ENCODE results near the gene SLC22A6.

SLC22A6 gene

GRCh38 chr11:63010934-63011439 lies 26.2 kb upstream of the SLC22A6 start:
- TF ChIP-seq EZH2phosphoT487 (IDR thresholded peaks at IDR 0.05; ENCODE audit: low read depth) (no peak), CTCF (IDR thresholded peaks at IDR 0.05; ENCODE audit: low read depth, low read length) (no peak)
- Histone ChIP-seq H3K36me3 (replicated peaks; ENCODE audit: low read depth, low read length) (no peaks in the 10 kb centered on the region), H3K27me3 (ENCODE audit: low read depth, low read length) (peaks cover 17% of the 10 kb centered on the region), H4K20me1 (ENCODE audit: insufficient read depth, low read length) (no peaks in the 10 kb centered on the region), H3K27ac (ENCODE audit: low read length) (no peak overlapping the region), H3K9ac (ENCODE audit: low read length) (no peak overlapping the region), H3K4me3 (ENCODE audit: low read length) (no peak overlapping the region), H3K4me2 (ENCODE audit: low read length) (no peak overlapping the region), H3K79me2 (ENCODE audit: low read length) (no peaks in the 10 kb centered on the region), H3K4me1 (ENCODE audit: low read length) (no peaks in the 10 kb centered on the region), H2AFZ (ENCODE audit: low read depth, low read length) (no peak overlapping the region), H3K9me3 (ENCODE audit: insufficient read depth, low read length) (no peaks in the 10 kb centered on the region)

- no peaks in the 10 kb centered on the region for H4K20me1 ChIP-seq (ENCODE audit: insufficient read depth, low read length)
- H3K4me1 ChIP-seq (ENCODE audit: low read length) = peaks cover 4% of the 10 kb centered on the region; the same call in 1 of the 2 replicates
- H3K36me3 ChIP-seq (replicated peaks; ENCODE audit: low read depth, low read length) = no peaks in the 10 kb centered on the region
- H3K4me2 ChIP-seq (ENCODE audit: low read length) = no peak overlapping the region
- no peaks in the 10 kb centered on the region for H3K79me2 ChIP-seq (ENCODE audit: low read length)
- no peak overlapping the region for H3K27ac ChIP-seq (ENCODE audit: low read length)
- TF ChIP-seq CTCF (IDR thresholded peaks at IDR 0.05; ENCODE audit: low read depth, low read length) (no peak), EZH2phosphoT487 (IDR thresholded peaks at IDR 0.05; ENCODE audit: low read depth) (no peak)
- no peaks in the 10 kb centered on the region for H3K9me3 ChIP-seq (ENCODE audit: insufficient read depth, low read length)
- no peak overlapping the region for H3K4me3 ChIP-seq (ENCODE audit: low read length)
- H3K9ac ChIP-seq (ENCODE audit: low read length) = no peak overlapping the region
- H3K27me3 ChIP-seq (ENCODE audit: low read depth, low read length) = peaks cover 24% of the 10 kb centered on the region
- no peak overlapping the region for H2AFZ ChIP-seq (ENCODE audit: low read depth, low read length)
Measured at GRCh38 chr11:63007920-63008319, 23.2 kb upstream of the SLC22A6 start.

- no peaks in the 10 kb centered on the region for H3K9me3 ChIP-seq (ENCODE audit: insufficient read depth, low read length)
- no peak overlapping the region for H3K9ac ChIP-seq (ENCODE audit: low read length)
- no peaks in the 10 kb centered on the region for H4K20me1 ChIP-seq (ENCODE audit: insufficient read depth, low read length)
- peaks cover 19% of the 10 kb centered on the region for H3K27me3 ChIP-seq (ENCODE audit: low read depth, low read length)
- TF ChIP-seq EZH2phosphoT487 (IDR thresholded peaks at IDR 0.05; ENCODE audit: low read depth) (no peak), CTCF (IDR thresholded peaks at IDR 0.05; ENCODE audit: low read depth, low read length) (no peak)
- H3K79me2 ChIP-seq (ENCODE audit: low read length) = no peaks in the 10 kb centered on the region
- no peak overlapping the region for H3K4me3 ChIP-seq (ENCODE audit: low read length)
- H3K27ac ChIP-seq (ENCODE audit: low read length) = no peak overlapping the region
- H3K4me2 ChIP-seq (ENCODE audit: low read length) = no peak overlapping the region
- no peaks in the 10 kb centered on the region for H3K36me3 ChIP-seq (replicated peaks; ENCODE audit: low read depth, low read length)
- H2AFZ ChIP-seq (ENCODE audit: low read depth, low read length) = no peak overlapping the region
- H3K4me1 ChIP-seq (ENCODE audit: low read length) = peaks cover 4% of the 10 kb centered on the region; the same call in 1 of the 2 replicates
Measured at GRCh38 chr11:63001456-63001855, 16.7 kb upstream of the SLC22A6 start.

GRCh38 chr11:62999649-63000048 lies 14.9 kb upstream of the SLC22A6 start:
- Histone ChIP-seq H2AFZ (ENCODE audit: low read depth, low read length) (no peak overlapping the region), H3K27ac (ENCODE audit: low read length) (no peak overlapping the region), H3K27me3 (ENCODE audit: low read depth, low read length) (peaks cover 21% of the 10 kb centered on the region), H3K4me1 (ENCODE audit: low read length) (no peaks in the 10 kb centered on the region), H3K9me3 (ENCODE audit: insufficient read depth, low read length) (no peaks in the 10 kb centered on the region), H3K4me3 (ENCODE audit: low read length) (no peak overlapping the region), H3K4me2 (ENCODE audit: low read length) (no peak overlapping the region), H4K20me1 (ENCODE audit: insufficient read depth, low read length) (no peaks in the 10 kb centered on the region), H3K9ac (ENCODE audit: low read length) (no peak overlapping the region), H3K36me3 (replicated peaks; ENCODE audit: low read depth, low read length) (no peaks in the 10 kb centered on the region), H3K79me2 (ENCODE audit: low read length) (no peaks in the 10 kb centered on the region)
- TF ChIP-seq CTCF (IDR thresholded peaks at IDR 0.05; ENCODE audit: low read depth, low read length) = no peak
- no peak for TF ChIP-seq EZH2phosphoT487 (IDR thresholded peaks at IDR 0.05; ENCODE audit: low read depth)

All from OCI-LY3 (cell line).